ENCODE measurements around the gene ARHGEF28. TPM values are rescaled to one million over a fixed set of nuclear protein-coding genes. Genes with fewer than 3 reads are reported as not detected.

The ARHGEF28 gene
- total and polyA plus RNA-seq, 12 donors = 0.62 to 3.4 (median 1.5) TPM

GRCh38 chr5:73674669-73675004 lies 48.6 kb downstream of the ARHGEF28 start:
- 85 to 98% methylated on average over 2 of the region's 2 CpGs for WGBS, 2 donors
- Histone ChIP-seq H3K9me3 (no peaks in the 10 kb centered on the region), H3K4me3 (no peak overlapping the region), H3K27ac (no peak overlapping the region), H3K36me3 (no peaks in the 10 kb centered on the region), H3K4me1 (peaks cover 0 to 22% (median 0%) of the 10 kb centered on the region in 9 donors), H3K27me3 (no peaks in the 10 kb centered on the region)
- DNase-seq (no peak), ATAC-seq (no peak)
- TF ChIP-seq CTCF (IDR thresholded peaks at IDR 0.05) = no peak
- intact Hi-C loops (cut with DNase I) = no loop called here

- WGBS, 2 donors = 92 to 96% methylated on average over 4 of the region's 4 CpGs
- intact Hi-C loops (cut with DNase I) = no loop called here
- H3K4me1 ChIP-seq = peaks cover 0 to 14% (median 0%) of the 10 kb centered on the region in 9 donors
- no peaks in the 10 kb centered on the region for H3K27me3 ChIP-seq
- no peak for TF ChIP-seq CTCF (IDR thresholded peaks at IDR 0.05)
- no peak for DNase-seq
- H3K36me3 ChIP-seq = no peaks in the 10 kb centered on the region
- no peaks in the 10 kb centered on the region for H3K9me3 ChIP-seq
- ATAC-seq = no peak
- no peak overlapping the region for H3K27ac ChIP-seq
- H3K4me3 ChIP-seq = no peak overlapping the region
Measured at GRCh38 chr5:73678322-73678740, 52.3 kb downstream of the ARHGEF28 start.

GRCh38 chr5:73678807-73679206 lies 52.8 kb downstream of the ARHGEF28 start:
- ATAC-seq (no peak), DNase-seq (no peak)
- H3K4me3 ChIP-seq = no peak overlapping the region
- TF ChIP-seq CTCF (IDR thresholded peaks at IDR 0.05) = no peak
- intact Hi-C loops (cut with DNase I) = no loop called here
- H3K27me3 ChIP-seq = no peaks in the 10 kb centered on the region
- WGBS, 2 donors = 95 to 99% methylated on average over 3 of the region's 3 CpGs
- H3K36me3 ChIP-seq = no peaks in the 10 kb centered on the region
- H3K9me3 ChIP-seq = no peaks in the 10 kb centered on the region
- H3K4me1 ChIP-seq = peaks cover 0 to 9% (median 0%) of the 10 kb centered on the region in 9 donors
- H3K27ac ChIP-seq = no peak overlapping the region

DNA sequence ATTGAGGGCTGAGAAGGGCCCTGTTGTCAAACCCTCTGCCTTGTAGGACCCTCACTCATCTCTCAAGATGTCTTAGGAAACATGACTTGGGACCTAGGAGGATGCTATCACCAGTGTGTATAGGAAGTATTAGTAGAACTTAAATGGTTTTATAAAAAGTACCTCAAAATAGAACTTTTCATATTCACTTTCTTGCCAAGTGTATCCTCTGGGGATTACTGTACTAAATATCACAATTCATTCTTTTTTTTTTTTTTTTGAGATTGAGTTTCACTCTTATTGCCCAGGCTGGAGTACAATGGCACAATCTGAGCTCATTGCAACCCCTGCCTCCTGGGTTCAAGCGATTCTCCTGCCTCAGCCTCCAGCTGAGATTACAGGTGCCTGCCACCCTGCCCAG lies 56.2 kb downstream of the ARHGEF28 start:
- Histone ChIP-seq H3K4me3 (no peak overlapping the region), H3K9me3 (no peaks in the 10 kb centered on the region), H3K27me3 (no peaks in the 10 kb centered on the region), H3K36me3 (no peaks in the 10 kb centered on the region), H3K27ac (no peak overlapping the region), H3K4me1 (no peaks in the 10 kb centered on the region)
- intact Hi-C loops (cut with DNase I) = no loop called here
- 69 to 71% methylated on average over 1 of the region's 1 CpG for WGBS, 2 donors
- ATAC-seq (no peak), DNase-seq (no peak)
- TF ChIP-seq CTCF (IDR thresholded peaks at IDR 0.05) = no peak

DNA sequence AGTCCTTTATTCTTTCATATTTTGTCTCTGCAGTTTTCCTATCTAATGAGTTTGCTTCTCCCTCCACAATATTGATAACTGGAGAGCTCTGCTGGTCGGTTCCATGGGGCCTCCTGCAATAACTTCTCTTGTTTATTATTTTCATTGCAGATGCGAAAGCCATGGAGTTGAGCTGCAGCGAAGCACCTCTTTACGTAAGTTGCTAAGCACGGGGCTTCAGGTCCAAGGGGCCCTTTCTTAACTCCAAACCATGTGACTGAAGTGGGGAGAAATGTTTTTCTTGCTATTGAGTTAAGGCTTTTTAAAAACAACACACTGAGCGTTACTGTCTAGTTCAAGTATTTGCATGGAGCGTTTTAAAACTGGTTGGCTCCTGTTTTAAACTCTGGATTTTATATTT lies 58.7 kb downstream of the ARHGEF28 start:
- Histone ChIP-seq H3K9me3 (no peaks in the 10 kb centered on the region), H3K4me1 (no peaks in the 10 kb centered on the region), H3K27ac (no peak overlapping the region), H3K4me3 (no peak overlapping the region), H3K36me3 (no peaks in the 10 kb centered on the region), H3K27me3 (no peaks in the 10 kb centered on the region)
- no peak for ATAC-seq
- intact Hi-C loops (cut with DNase I) = no loop called here
- no peak for TF ChIP-seq CTCF (IDR thresholded peaks at IDR 0.05)
- 81 to 85% methylated on average over 7 of the region's 7 CpGs for WGBS, 2 donors
- no peak for DNase-seq
